ENCODE data around the gene VTN. TPM values are rescaled to one million over a fixed set of nuclear protein-coding genes. Genes with fewer than 3 reads are reported as not detected.
A peak's percentile ranks its signal among the peaks of the same experiment; 100 is the strongest.

VTN gene
- polyA plus RNA-seq, 2 of the 4 experiments (the other 2 are of a cell fraction), result 10.2 to 25.5 TPM

DNA sequence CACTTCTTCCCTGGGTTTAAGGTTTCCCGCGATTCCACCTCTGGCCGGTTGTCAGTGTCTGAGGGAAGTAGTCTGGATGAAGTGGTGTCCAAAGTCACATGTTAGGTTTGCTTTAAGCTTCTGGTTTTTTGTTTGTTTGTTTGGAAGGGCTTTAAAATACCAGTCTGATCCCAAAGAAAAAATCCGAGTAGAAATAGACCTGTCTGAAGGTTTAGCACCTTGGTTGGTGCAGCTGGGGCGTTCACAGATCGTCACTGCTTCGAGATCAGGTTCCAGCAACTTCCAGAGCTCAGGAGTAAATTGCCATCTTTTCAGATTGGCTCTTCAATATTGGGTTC lies 50.5 kb downstream of the VTN start:
- CTCF ChIA-PET, result interaction anchor here (0.7 to 5.0 kb wide), 9 partner anchors 9 to 88 kb away, joined by 3 to 39 read pairs (median 8); partner anchors contain the start of genes IFT20 and TNFAIP1
- peak overlapping the region; percentile 76 to 88 for H3K27ac ChIP-seq
- no peak for DNase-seq (ENCODE audit: low read depth in 1 of 2, low spot score in 1 of 2)

DNA sequence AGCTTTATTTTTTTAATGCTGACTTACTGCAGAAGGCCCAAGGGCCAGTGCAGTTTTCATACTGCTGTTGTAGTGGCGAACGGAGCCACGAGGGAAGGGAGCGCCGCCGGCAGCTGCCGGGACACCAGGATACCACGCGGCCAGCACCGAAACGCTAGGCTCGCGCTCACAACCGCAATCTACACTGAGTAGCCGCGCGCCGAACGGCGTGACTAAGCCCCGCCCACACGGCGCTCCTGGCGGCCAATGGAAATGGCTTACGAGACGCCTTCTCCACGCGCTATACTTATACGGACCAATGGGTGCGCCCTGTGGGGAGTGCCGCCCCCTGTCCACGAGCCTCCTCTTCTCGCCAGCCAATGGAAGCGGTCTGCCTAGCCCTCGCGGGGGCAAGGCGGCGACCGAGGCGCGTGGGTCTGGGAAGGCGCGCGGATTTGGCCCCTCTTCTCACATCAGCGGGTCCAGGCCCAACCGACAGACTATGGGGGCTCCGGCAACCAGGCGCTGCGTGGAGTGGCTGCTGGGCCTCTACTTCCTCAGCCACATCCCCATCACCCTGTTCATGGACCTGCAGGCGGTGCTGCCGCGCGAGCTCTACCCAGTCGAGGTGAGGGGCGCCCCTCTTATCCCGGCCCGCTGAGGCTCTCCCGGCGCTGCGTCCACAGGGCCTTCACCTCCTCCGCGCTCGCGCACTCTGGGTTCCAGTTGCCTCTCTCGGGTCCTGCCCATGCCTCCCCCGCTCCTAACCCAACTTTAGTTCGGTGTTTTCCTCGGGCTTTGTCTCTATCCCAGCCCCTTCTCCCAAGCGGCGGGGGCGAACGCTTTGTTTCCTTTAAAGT lies 51.1 kb downstream of the VTN start, which contains the start of gene TMEM97:
TSS of gene TMEM97 (plus strand) at position 442 of the 839 bp plus-strand sequence. CDS start at position 482, 40 bp downstream.
- H3K4me1 ChIP-seq, result peaks cover 44% of the 10 kb centered on the region
- CTCF ChIA-PET, result interaction anchor here (0.7 to 5.0 kb wide), 11 partner anchors 10 to 88 kb away, joined by 3 to 39 read pairs (median 8); partner anchors contain the start of genes IFT20 and TNFAIP1
- no peaks in the 10 kb centered on the region for H3K9me3 ChIP-seq
- POLR2A ChIA-PET, result interaction anchor here (0.7 to 2.2 kb wide), 6 partner anchors 16 to 147 kb away, joined by 3 to 14 read pairs (median 4); partner anchors contain the start of genes IFT20, POLDIP2 and TNFAIP1
- DNase-seq (ENCODE audit: low read depth in 1 of 2, low spot score in 1 of 2) (peak; percentile 98), FAIRE-seq (peak; percentile 39), ATAC-seq (peak; percentile 97 to 99)
- peak within 1 kb of the TSS; percentile 76 to 88 for H3K27ac ChIP-seq
- H3K4me2 ChIP-seq, result peak within 1 kb of the TSS; percentile 89
- WGBS (ENCODE audit: missing lambda C conversion rate), result under 1% methylated on average over 45 of the region's 72 CpGs
- H3K4me3 ChIP-seq, result peak within 1 kb of the TSS; percentile 73
- TF ChIP-seq JUNB (IDR thresholded peaks at IDR 0.05), result no peak
- no peak for TF ChIP-seq HOXB13 (CRISPR knock-in tag; IDR thresholded peaks at IDR 0.05; ENCODE audit: low read depth)
- TF ChIP-seq, protein P1, sequence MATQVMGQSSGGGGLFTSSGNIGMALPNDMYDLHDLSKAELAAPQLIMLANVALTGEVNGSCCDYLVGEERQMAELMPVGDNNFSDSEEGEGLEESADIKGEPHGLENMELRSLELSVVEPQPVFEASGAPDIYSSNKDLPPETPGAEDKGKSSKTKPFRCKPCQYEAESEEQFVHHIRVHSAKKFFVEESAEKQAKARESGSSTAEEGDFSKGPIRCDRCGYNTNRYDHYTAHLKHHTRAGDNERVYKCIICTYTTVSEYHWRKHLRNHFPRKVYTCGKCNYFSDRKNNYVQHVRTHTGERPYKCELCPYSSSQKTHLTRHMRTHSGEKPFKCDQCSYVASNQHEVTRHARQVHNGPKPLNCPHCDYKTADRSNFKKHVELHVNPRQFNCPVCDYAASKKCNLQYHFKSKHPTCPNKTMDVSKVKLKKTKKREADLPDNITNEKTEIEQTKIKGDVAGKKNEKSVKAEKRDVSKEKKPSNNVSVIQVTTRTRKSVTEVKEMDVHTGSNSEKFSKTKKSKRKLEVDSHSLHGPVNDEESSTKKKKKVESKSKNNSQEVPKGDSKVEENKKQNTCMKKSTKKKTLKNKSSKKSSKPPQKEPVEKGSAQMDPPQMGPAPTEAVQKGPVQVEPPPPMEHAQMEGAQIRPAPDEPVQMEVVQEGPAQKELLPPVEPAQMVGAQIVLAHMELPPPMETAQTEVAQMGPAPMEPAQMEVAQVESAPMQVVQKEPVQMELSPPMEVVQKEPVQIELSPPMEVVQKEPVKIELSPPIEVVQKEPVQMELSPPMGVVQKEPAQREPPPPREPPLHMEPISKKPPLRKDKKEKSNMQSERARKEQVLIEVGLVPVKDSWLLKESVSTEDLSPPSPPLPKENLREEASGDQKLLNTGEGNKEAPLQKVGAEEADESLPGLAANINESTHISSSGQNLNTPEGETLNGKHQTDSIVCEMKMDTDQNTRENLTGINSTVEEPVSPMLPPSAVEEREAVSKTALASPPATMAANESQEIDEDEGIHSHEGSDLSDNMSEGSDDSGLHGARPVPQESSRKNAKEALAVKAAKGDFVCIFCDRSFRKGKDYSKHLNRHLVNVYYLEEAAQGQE (IDR thresholded peaks at IDR 0.05), result no peak
- TF ChIP-seq HEYL (CRISPR knock-in tag; IDR thresholded peaks at IDR 0.05), result no peak
- peak; percentile 73 for TF ChIP-seq PHF8 (IDR thresholded peaks at IDR 0.05; ENCODE audit: borderline replicate concordance, low read depth)
- TF ChIP-seq, protein P2, sequence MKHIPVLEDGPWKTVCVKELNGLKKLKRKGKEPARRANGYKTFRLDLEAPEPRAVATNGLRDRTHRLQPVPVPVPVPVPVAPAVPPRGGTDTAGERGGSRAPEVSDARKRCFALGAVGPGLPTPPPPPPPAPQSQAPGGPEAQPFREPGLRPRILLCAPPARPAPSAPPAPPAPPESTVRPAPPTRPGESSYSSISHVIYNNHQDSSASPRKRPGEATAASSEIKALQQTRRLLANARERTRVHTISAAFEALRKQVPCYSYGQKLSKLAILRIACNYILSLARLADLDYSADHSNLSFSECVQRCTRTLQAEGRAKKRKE (CRISPR knock-in tag; IDR thresholded peaks at IDR 0.05; ENCODE audit: low read depth), result 0 out of 2 replicates have a peak, but pooled peaks have one; percentile 64
- TF ChIP-seq JUN (IDR thresholded peaks at IDR 0.05), result peak; percentile 53 to 73; a peak in 4 of 5 replicates
- TF ChIP-seq SMC3 (IDR thresholded peaks at IDR 0.05), result no peak; the same call in 2 of the 3 replicates
- TF ChIP-seq TP53 (CRISPR knock-in tag; IDR thresholded peaks at IDR 0.05), result no peak
- TF ChIP-seq, protein P3, sequence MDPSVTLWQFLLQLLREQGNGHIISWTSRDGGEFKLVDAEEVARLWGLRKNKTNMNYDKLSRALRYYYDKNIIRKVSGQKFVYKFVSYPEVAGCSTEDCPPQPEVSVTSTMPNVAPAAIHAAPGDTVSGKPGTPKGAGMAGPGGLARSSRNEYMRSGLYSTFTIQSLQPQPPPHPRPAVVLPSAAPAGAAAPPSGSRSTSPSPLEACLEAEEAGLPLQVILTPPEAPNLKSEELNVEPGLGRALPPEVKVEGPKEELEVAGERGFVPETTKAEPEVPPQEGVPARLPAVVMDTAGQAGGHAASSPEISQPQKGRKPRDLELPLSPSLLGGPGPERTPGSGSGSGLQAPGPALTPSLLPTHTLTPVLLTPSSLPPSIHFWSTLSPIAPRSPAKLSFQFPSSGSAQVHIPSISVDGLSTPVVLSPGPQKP (IDR thresholded peaks at IDR 0.05; ENCODE audit: low read depth, low read length), result no peak
- peak; percentile 21; the same call in 1 of the 2 replicates for TF ChIP-seq GATA3 (IDR thresholded peaks at IDR 0.05; ENCODE audit: borderline replicate concordance)
- TF ChIP-seq RCOR1 (IDR thresholded peaks at IDR 0.05; ENCODE audit: low read depth, low read length), result no peak
- TF ChIP-seq CEBPB (IDR thresholded peaks at IDR 0.05), result no peak
- TF ChIP-seq FOXS1 (CRISPR knock-in tag; IDR thresholded peaks at IDR 0.05), result no peak
- no peak for TF ChIP-seq CBX8 (IDR thresholded peaks at IDR 0.05)
- no peak for TF ChIP-seq BHLHE40 (IDR thresholded peaks at IDR 0.05; ENCODE audit: low read depth, low read length)
- no peak for TF ChIP-seq EP300 (IDR thresholded peaks at IDR 0.05)
- 0 out of 2 replicates have a peak, but pooled peaks have one; percentile 22 for TF ChIP-seq NPAS2 (CRISPR knock-in tag; IDR thresholded peaks at IDR 0.05; ENCODE audit: borderline replicate concordance)
- TF ChIP-seq RAD21 (conservative IDR thresholded peaks at IDR 0.05 in 1 of 2, IDR thresholded peaks at IDR 0.05 in 1 of 2), result no peak; a peak in 3 of 5 replicates
- no peak for TF ChIP-seq FOSL2 (IDR thresholded peaks at IDR 0.05)
- no peak for TF ChIP-seq FOSL2 (CRISPR knock-in tag; IDR thresholded peaks at IDR 0.05)
- TF ChIP-seq, protein P4, sequence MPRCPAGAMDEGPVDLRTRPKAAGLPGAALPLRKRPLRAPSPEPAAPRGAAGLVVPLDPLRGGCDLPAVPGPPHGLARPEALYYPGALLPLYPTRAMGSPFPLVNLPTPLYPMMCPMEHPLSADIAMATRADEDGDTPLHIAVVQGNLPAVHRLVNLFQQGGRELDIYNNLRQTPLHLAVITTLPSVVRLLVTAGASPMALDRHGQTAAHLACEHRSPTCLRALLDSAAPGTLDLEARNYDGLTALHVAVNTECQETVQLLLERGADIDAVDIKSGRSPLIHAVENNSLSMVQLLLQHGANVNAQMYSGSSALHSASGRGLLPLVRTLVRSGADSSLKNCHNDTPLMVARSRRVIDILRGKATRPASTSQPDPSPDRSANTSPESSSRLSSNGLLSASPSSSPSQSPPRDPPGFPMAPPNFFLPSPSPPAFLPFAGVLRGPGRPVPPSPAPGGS (IDR thresholded peaks at IDR 0.05), result 0 out of 3 replicates have a peak, but pooled peaks have one; percentile 23

More for the DNA sequence above, 50.5 kb downstream of the VTN start:
- ATAC-seq, result peak in 1 of 2 experiments; percentile 32; a peak in 4 of 6 replicates
- POLR2A ChIA-PET, result interaction anchor here (0.7 to 2.2 kb wide), 4 partner anchors 16 to 148 kb away, joined by 3 to 14 read pairs (median 4); partner anchors contain the start of genes IFT20, POLDIP2 and TNFAIP1
- H3K4me1 ChIP-seq, result peaks cover 50% of the 10 kb centered on the region
- TF ChIP-seq BHLHE40 (IDR thresholded peaks at IDR 0.05; ENCODE audit: low read depth, low read length), result no peak
- TF ChIP-seq, protein P2 (CRISPR knock-in tag; IDR thresholded peaks at IDR 0.05; ENCODE audit: low read depth), result no peak
- TF ChIP-seq, protein P4 (IDR thresholded peaks at IDR 0.05), result 0 out of 3 replicates have a peak, but pooled peaks have one; percentile 5
- WGBS (ENCODE audit: missing lambda C conversion rate), result 3% methylated on average over 7 of the region's 7 CpGs
- H3K4me3 ChIP-seq, result peak overlapping the region; percentile 73
- no peak for FAIRE-seq
- H3K4me2 ChIP-seq, result peak overlapping the region; percentile 89
- H3K9me3 ChIP-seq, result no peaks in the 10 kb centered on the region

Data from A549 (cell line).